Neural cell (in vitro differentiated cells): ENCODE data around the gene CLIC4.

Experiments
- CTCF ChIP-seq: fragments of 450-650 bp; IDR thresholded peaks from 2 replicates; pipeline ENCODE4 v1.5.1; 2014; ENCODE audit warnings: antibody characterized with exemption, mild to moderate bottlenecking, moderate library complexity; ENCODE audit not compliant: poor library complexity, severe bottlenecking
- EZH2 ChIP-seq: fragments of 200-600, 300-800 bp; shearing (Covaris generic), sonication (generic); IDR thresholded peaks from 2 replicates; pipeline ENCODE4 v1.6.1; 2014; ENCODE audit warnings: antibody characterized with exemption, low read length, borderline replicate concordance, mild to moderate bottlenecking; ENCODE audit not compliant: insufficient read depth, poor library complexity, severe bottlenecking

- no peak for TF ChIP-seq EZH2
- no peak for TF ChIP-seq CTCF
Measured at GRCh38 chr1:24761582-24761981, 16.3 kb downstream of the CLIC4 start.
